MM.1S (cell line): ENCODE results near the gene RGS17.

Experiments
- EZH2 ChIP-seq: fragments of 300-600 bp; sonication (generic); optimal IDR thresholded peaks from 2 replicates; pipeline ENCODE3; 2017; ENCODE audit warnings: low read depth, mild to moderate bottlenecking, antibody characterized with exemption, low read length, mixed read lengths
- EZH2phosphoT487 ChIP-seq: fragments of 300-600 bp; sonication (generic); IDR thresholded peaks from 2 replicates; pipeline ENCODE4 v1.6.1; 2018; ENCODE audit warnings: antibody characterized with exemption, low read length
- TF ChIP-seq, protein P1 (sequence below): fragments of 300-600 bp; sonication (generic); IDR thresholded peaks from 2 replicates; pipeline ENCODE4 v1.5.1; 2016; ENCODE audit warnings: antibody characterized with exemption, low read length, mixed read lengths

DNA sequence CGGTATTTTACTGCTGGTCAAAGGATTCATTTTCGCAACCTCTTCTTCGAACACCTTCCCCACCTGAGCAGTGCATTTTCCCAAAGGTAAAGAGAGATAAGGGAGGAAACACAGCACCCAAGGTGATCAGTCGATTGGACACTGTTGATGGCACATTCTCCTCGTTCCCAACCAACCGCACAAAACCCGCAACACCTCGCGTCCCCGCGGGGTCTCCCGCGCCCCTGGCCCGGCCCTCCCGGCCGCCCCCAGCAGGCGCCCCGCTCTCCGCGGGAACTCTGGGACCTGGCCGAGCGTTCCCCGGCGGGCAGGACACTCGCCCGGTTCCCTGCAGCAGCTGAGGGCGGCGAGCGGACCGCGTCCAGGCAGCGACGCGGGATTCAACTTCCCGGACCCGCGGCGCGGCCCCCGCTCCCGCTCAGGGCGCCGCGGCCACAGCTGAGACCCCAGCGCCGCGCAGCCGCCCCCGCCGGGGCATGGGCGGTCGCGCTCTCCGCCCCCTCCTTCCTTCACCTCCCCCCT, 506 bp downstream of the RGS17 start:
- TF ChIP-seq, protein P1, sequence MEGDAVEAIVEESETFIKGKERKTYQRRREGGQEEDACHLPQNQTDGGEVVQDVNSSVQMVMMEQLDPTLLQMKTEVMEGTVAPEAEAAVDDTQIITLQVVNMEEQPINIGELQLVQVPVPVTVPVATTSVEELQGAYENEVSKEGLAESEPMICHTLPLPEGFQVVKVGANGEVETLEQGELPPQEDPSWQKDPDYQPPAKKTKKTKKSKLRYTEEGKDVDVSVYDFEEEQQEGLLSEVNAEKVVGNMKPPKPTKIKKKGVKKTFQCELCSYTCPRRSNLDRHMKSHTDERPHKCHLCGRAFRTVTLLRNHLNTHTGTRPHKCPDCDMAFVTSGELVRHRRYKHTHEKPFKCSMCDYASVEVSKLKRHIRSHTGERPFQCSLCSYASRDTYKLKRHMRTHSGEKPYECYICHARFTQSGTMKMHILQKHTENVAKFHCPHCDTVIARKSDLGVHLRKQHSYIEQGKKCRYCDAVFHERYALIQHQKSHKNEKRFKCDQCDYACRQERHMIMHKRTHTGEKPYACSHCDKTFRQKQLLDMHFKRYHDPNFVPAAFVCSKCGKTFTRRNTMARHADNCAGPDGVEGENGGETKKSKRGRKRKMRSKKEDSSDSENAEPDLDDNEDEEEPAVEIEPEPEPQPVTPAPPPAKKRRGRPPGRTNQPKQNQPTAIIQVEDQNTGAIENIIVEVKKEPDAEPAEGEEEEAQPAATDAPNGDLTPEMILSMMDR, result no peak
- TF ChIP-seq EZH2phosphoT487 (no peak), EZH2 (no peak)
